Activated gamma-delta T cell treated with Interleukin-2 at 50 U/mL for 16 hours (primary cell): ENCODE results near the gene TBC1D19.
A peak's percentile ranks its signal among the peaks of the same experiment; 100 is the strongest.
"Not testable (repeated sequence)": the region's sequence is repeated elsewhere in the genome, so short reads cannot be mapped to it uniquely, and the experiment has no call there.

ENCODE experiments used
- DNase-seq: peaks from one replicate; pipeline ENCODE4 v3.0.0-alpha.2; 2020

The TBC1D19 gene

GRCh38 chr4:26692014-26692726 is 108.3 kb downstream of the TBC1D19 start:
- DNase-seq: no peak

GRCh38 chr4:26694131-26694530 is 110.2 kb downstream of the TBC1D19 start:
- DNase-seq: not testable (repeated sequence)

- DNase-seq: no peak
These were observed 116.2 kb downstream of the TBC1D19 start for GRCh38 chr4:26700110-26700509.

- no peak for DNase-seq
These were observed 117.2 kb downstream of the TBC1D19 start for GRCh38 chr4:26701095-26701494.

- DNase-seq: no peak
These were observed 117.9 kb downstream of the TBC1D19 start for GRCh38 chr4:26701786-26702227.

DNA sequence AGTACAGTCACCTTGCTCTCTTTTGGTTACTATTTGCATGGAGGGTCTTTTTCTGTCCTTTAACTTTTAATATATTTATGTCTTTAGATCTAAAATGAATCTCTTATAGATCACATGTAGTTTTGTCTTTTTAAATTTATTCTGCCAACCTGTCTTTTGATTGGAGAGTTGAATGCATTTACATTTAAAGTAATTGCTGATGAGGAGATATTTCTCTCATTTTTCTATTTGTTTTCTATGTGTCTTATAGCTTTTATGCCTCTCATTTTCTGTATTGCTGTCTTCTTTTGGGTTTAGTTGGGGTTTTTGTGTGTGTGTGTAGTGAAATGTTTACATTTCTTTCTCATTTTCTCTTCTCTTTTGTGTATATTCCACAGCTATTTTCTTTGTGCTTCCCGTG is 123.5 kb downstream of the TBC1D19 start:
- DNase-seq: no peak

DNA sequence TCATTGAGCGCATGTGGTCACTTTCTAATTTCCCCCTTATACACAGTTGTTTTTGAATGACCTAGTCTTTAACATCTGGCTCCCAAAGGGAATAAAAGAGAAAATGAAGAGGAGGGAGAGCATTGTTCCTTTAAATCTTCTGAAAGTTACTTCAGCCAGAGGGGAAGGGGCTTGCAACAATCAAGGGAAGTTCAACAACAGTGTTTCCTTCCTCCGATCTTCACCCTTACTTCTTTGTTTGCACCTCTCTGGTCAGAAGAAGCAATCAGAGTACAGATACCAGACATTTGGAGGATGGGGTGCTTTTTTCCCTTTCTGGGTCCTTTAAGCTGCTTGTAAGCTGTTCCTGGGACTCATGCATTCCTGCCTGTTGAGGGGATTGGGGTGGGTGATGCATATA is 125.4 kb downstream of the TBC1D19 start:
- DNase-seq: no peak

GRCh38 chr4:26713563-26714151 is 129.8 kb downstream of the TBC1D19 start:
- no peak for DNase-seq

DNA sequence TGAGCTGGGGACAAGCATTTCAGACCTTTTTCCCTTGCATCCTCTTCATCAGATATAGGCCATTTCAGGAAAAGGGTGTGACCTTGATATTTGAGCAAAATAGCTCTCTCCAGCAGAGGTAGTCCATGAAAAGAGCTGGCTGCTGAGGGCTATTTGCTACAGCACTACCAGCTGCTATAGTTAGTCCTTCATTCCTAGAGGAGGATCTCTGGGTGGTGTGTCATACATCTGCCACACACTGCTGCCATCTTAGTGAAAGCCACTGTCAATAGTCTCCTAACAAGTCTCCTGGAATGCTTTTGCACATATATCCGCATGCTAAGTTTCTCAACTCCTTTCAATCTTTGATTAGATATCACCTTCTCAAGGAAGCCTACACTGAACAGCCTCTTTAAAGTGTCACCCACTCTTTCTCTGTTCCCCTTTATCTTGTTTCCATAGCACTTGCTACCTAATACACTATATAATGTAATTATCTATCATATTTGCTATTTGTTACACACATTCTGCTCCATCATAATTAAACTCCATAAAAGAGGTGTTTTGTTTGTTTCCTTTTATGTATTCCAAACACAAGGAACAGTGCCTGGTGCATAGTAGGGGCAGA is 131.9 kb downstream of the TBC1D19 start:
- no peak for DNase-seq

GRCh38 chr4:26717332-26717731 is 133.4 kb downstream of the TBC1D19 start:
- DNase-seq: no peak

DNA sequence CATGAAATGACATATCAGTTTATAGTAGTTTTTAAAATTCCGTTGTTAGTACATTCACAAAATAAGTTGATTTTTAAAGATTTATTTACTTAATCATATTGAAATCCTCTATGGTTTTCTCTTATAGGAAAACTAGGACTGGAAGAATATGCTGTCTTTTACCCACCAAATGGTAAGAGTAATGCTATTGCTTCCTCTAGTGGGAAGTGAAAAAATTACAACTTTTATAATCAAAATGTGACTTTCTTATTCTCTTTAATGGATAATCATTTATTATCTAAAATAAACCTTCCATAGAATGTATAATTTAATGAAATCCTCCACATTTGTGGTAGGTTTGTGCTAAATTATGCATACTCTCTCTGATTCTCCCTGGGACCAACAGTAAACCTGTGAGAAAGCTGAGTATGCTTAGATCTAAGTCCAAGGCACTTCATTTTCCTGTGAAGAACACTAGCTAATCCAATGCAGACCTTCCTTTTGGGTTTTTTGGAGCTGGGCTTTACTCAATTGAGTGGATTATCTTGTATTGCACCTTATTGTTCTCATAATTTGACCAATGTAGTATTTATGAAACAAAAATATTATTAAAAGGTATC is 136.2 kb downstream of the TBC1D19 start:
- DNase-seq: no peak

DNA sequence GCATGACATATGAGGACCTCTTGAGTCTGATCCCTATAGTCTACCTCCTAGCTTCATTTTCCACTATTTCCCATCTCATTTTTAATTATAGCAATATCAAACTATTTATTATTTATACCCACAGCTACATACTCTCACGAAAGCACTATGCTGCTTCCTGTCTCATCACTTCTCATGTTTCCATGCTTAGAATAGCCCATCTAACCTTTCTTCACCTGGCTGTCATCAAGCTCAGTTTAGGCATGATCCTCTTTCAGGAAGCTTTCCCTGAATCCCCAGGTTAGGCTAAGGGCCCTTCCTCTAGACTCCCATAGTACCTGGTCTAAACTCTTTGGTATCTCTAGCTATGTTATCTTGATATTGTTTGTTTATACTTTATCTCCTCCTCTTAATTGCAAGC is 137.8 kb downstream of the TBC1D19 start:
- no peak for DNase-seq

DNA sequence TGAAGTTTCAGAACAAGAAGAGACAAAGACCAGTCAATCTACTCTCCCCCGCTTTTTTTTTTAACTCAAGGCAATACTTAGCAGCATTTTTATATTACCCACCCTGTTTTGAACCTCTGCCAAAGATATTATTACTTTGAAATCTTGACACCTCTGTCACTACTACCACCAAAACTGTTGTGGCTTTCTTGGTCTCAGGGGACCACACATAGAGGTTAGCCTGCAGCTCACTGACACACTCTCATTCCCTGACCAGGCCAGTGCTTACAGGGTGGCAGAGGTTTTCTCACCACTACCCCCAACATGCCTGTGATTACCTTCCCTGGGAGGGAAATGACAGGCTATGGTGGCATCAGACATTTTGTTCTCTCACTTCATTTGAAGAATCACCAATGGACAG is 139.3 kb downstream of the TBC1D19 start:
- peak; percentile 4 for DNase-seq

DNA sequence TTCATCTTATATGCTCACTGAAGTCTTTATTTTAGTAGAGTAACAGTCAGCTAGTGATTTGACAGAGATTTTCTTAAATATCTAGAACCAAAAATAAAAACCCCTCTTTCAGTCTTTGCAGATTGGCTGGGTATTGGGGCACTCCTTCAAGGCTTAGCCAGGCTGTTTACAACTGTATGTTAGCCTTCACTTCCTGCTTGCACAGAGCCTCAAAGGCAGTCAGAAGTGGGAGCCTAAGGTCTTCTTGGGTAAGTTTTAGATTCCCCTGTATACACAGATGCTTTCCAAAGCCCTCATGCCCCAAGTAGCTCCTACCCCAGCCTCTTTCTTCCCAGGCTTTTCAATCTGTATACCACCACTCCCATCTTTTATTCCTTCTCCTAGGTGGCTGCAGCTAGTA is 140.7 kb downstream of the TBC1D19 start:
- DNase-seq: no peak

DNA sequence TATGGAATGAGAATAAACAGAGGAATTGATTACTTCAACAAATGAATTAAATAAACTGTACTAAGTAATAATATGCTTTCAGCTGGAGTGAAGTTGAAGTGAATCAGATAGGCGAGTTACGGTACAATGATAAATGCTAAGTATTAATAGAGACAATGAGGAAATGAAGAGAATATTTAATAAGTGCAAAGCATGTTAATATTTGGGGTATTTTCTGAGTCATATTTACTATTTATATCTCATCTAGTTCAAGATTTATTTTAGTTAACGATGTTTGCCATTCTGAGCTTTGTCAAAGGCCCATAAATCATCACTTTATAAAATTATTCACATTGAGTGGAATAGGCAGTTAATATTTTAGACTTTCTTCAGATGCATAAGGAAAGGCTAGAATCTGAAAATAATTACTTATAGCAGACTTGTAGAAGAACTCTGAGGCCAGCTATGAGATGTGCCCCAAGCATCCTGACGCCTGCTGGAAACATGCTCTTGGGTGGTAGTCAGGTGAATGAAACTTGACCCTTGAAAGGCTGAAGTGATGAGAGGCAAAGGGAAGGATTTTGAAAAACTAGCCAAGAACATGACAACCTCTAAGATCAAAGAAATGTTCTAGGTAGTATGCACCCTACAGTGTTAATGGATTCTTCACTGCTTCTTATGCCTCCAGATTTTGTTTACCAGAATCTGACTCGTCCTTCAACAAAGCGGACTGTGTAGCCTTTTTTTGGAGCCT is 142.9 kb downstream of the TBC1D19 start:
- DNase-seq: no peak

- DNase-seq: no peak
These were observed 144.0 kb downstream of the TBC1D19 start for GRCh38 chr4:26727844-26728243.

DNA sequence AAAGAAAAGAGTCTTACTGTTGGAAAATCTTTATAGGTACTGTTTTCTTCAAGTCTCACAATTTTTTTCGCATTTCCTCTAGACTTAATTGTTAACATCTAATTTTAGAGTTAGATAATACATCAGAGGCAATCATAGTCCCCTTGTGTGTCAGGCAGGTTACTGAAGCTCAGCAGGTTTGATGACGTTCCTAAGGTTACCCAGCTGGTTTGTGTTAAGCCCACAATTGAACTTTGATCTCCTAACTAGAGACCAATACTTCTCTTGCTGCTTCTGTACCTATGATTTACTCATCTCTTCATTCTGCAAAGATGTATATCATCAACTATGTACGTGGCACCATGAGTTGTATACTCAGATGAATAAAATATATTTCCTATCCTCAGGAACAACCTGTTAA is 145.1 kb downstream of the TBC1D19 start:
- no peak for DNase-seq

GRCh38 chr4:26729547-26729946 is 145.7 kb downstream of the TBC1D19 start:
- DNase-seq: no peak

DNA sequence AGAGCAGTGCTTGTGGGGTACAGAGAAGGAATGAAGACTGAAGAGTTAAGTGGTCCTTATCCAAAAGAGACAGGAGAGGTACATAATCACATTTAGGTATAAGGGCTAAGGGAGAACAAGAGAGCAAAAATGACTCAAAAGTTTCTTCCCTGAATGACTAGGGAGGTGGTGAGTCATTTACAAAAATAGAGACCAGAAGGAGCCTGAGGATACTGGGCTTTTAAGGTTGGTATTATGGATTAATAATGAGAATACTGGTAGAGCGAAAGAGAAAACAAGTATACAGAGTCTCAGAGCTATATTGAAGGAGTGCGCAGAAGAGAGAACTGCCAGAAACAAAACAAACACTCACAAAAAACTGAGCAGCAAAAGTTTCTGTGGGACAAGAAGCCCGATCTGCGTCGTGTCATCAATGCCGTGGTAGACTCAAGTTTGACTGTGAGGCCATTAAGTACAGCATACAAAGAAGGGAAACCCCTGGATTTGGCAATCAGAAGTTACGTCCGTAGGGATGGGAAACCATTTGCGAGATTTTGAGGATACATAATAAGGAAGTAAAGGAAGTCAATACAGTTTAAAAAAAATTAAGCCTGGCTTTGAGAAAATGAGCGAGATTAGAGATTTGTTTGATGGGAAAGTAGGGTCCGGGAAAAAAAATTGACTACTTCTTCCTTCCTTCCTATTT is 147.6 kb downstream of the TBC1D19 start:
- no peak for DNase-seq

DNA sequence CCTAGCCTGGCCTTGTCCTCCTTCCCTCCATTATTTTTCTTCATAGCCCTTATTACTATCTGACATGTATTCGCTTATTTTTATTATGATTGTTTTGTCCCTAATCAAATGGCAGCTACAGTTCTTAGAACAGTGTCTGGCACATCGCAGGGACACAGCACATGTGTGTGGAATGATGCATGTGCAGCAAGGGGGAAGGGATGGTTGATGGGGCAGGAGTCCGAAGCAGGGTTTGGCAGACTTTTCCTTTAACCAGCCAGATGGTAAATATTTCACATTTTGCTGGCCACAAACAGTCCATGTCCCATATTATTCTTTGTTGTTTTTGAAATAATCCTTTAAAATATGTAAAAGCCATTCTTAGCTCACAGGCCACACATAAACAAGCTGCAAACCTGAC is 148.5 kb downstream of the TBC1D19 start:
- DNase-seq: no peak

DNA sequence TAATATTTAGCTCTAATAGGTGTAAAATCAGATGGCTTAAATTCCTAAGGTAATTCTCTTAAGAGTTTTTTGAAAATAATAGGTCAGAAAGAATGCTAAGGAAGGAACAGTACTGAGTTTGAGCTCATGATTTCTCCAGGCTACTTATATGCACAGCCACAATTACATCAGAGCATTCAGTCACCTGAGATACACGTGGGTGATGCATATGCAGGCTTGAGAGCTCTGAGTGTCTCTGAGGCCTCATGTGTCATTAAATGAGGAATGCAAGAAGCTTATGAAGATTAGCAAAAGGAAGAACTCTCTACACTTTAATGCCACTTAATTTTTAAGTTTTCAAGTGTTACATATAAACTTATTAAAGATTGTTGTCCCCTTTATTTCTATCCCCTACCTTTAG is 152.7 kb downstream of the TBC1D19 start:
- DNase-seq: no peak

DNA sequence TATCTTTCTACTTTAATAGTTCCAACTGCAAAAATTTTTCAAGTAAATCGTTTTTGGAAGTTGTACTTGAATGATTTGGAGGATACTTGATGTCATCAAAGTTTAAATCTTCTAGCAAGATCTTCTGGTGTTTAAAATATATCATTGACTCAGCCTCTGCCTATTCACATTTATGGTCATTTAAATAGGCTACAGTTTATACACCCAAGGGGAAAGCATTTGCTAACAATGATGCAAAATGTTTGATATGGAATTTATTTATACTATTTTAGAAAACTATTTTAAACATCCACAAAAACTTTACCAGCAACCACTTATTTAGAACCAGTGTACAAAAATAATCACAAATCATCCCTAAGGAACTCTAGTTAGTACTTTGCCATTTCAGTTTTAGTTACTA is 153.5 kb downstream of the TBC1D19 start:
- no peak for DNase-seq

DNA sequence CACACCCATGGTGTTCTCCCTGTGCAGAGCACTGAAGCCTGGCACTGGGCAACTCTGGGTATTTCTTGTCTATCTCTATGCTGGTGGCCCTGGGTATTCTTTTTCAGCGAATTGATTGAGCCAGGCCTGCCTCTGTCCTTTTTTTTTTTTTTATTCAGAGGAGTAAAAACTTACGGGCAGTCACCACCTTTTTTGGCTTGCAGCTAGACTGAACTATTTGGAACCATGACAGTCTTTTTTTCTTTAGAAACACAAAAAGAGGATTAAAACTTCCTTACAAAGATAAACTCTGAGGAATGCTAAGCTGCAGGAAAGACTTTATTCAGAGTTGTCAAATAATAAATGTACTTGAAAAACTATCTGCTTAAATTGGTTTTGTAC is 157.6 kb downstream of the TBC1D19 start:
- DNase-seq: no peak
